Stimulated activated CD4-positive, alpha-beta T cell treated with anti-CD3 and anti-CD28 coated beads, TNF-alpha, amount 100 ng/mL, for 24 hours (primary cell): ENCODE measurements around the gene HPS4.
"Not testable (repeated sequence)": the region's sequence is repeated elsewhere in the genome, so short reads cannot be mapped to it uniquely, and the experiment has no call there.

ENCODE experiments used
- DNase-seq, 3 experiments: peaks; one replicate each; pipeline ENCODE4 v3.0.0-alpha.2; 2020; ENCODE audit warnings: low read depth in 3 of 3

HPS4 gene

DNA sequence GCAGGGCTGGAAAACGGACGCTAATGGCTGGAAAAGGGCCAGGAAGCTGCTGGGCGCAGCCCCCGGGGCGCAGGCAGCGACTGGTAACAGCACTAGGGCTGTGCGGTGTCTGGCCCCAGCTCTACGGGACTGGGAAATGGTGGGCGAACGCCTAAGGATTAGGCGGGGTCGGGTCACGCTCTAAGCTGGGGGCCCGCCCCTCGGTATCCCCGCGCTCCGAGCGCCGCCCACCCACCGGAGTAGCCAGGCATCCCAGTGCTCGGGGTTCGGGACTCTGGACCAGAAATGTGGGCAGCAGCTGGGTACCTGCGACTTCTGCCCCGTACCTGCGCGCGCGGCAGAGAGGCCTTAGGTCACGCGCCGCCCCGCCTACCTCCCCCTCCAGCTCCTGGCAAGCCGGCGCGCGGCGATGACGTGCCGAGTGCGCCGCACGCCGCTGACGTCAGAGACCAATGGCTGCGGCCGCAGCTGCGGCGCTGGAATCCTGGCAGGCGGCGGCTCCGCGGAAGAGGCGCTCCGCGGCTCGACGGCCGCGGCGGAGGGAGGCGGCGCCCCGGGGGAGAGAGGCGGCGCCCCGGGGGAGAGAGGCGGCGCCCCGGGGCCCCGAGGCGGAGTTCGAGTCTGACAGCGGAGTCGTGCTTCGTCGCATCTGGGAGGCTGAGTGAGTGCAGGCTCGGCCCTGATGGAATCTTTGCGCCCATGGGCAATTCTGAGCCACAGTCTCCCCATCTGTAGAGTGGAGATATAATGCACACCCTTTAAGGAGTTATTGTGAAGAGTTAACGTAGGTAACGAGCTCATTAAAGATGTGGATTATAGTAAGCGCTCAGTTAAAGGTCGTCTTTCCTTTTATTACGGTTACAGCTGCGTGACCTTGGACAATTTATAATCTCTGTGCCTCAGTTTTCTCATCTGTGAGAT is at the start of gene HPS4, which contains the start of gene SRRD:
Gene HPS4 (minus strand): TSS at position 345 of the 921 bp plus-strand sequence. CDS start 2,021 bp downstream, outside the sequence.
Gene SRRD (plus strand): TSS at position 439 of the 921 bp plus-strand sequence. CDS start 14 bp downstream, at position 453.
- peak; percentile 86 to 91 (median 89) for DNase-seq

- no peak for DNase-seq
These were observed 45.8 kb upstream of the HPS4 start for GRCh38 chr22:26529345-26529744.

GRCh38 chr22:26528518-26528917 is 44.9 kb upstream of the HPS4 start:
- DNase-seq: not testable (repeated sequence)

- no peak for DNase-seq
These were observed 44.2 kb upstream of the HPS4 start for GRCh38 chr22:26527574-26528465.

- no peak for DNase-seq
These were observed 43.6 kb upstream of the HPS4 start for GRCh38 chr22:26527167-26527566.

DNA sequence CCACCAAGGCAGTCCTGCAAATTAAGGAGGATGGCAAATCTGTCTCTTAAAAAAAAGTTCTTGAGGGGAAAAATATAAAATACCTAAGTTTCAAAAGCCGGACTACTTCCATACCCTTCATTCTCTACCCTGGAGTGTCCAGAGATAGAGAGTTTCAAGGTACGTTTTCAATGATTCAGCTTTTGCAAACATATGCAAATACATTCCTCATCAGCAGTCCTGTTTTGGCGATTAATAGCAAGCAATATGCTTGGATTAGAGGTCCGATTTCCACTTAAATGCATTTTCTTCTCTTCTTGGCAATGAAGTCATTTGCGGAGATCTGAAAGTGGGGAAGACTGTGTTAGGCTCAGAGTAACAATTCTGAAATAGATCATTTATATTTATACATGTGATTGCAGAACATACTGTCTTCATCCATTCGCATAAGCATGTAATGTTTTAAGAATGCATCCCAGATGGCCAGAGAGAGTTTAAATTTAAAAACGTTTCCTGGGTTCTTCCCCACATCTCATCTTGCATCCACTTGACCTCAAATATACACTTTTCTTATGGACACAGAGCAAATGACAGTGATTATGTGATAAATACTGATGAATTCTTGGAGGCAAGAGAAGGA is 42.5 kb upstream of the HPS4 start:
- no peak for DNase-seq

- no peak for DNase-seq
These were observed 41.3 kb upstream of the HPS4 start for GRCh38 chr22:26524870-26525269.

DNA sequence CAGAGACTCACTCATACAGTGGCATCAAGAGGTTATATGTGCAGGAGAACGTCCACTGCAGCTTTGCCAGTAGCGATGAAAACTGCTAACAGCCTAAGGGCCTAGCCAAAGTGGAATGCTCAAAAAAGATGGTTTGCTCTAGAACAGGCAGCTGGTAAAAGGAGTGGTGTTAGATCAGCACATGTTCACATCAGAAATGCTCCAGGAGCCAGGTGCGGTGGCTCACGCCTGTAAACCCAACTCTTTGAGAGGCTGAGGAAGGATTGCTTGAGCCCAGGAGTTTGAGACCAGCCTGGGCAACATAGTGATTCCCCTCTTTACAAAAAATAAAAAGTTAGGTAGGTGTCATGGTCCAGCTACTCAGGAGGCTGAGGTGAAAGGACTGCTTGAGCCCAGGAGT is 39.0 kb upstream of the HPS4 start:
- DNase-seq: no peak

- DNase-seq: no peak
These were observed 38.4 kb upstream of the HPS4 start for GRCh38 chr22:26522012-26522411.

GRCh38 chr22:26517429-26517828 is 33.8 kb upstream of the HPS4 start:
- DNase-seq: no peak

- no peak for DNase-seq
These were observed 32.9 kb upstream of the HPS4 start for GRCh38 chr22:26516503-26516902.

DNA sequence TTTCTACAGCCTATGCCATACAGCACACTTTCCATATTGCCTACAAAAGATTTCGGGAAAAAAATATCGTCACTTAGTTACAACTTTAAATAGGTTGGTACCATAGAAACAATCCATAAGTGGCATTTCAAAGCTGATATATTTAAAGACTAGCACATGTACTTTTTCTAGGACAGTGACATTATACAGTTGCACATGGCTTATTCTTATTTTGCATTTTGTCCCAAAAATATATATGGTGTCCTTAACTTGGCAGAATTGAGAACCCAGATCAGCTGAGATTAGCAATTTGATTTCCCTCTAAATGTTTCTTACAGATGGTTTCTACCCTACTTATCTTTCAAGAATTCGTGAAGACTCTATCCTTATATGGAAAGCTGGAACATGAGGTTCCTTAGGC is 32.3 kb upstream of the HPS4 start:
- DNase-seq: no peak

DNA sequence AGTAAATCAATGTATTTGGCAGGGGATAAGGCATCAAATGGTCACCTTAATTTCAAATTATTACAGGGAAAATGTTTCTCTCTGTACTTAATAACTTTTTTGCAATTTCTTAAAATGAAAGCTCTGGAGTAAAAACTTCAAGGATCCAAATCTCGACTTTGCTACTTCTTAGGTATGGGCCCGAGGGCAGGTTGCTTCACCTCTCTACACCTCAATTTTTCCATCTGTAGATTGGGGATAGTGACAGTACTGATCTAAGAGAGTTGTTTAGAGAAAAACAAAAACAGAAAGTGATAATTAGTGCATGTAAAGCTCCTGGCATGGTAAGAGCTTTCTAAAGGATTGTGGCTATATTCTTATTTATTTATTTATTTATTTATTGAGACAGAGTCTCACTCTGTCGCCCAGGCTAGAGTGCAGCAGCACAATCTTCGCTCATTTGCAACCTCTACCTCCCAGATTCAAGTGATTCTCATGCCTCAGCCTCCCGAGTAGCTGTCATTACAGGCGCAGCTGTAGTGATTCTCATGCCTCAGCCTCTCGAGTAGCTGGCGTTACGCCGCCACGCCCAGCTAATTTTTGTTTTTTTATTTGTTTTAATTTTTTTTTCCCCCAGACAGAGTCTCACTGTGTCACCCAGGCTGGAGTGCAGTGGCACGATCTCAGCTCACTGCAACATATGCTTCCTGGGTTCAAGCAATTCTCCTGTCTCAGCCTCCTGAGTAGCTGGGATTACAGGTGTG is 31.0 kb upstream of the HPS4 start:
- no peak for DNase-seq

DNA sequence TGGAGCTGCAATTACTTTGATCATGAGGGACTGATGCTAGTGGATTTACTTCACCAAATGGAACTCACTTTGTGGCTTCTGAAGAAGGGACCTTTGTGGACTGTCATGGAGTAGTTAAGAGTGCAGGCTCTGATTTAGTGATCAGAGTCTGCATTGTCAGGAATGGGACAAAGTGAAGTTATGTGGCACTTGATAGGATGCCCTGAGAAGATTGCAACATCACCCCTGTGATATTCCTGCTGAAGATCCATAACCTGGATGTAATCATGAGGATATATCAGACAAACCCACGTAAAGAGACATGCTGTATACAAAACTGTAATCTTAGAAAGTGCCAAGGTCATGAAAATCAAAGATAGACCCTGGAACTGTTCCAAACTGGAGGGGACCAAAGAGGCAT is 30.3 kb upstream of the HPS4 start:
- no peak for DNase-seq

- peak; percentile 88 to 94 (median 92) for DNase-seq
These were observed 28.7 kb upstream of the HPS4 start, which contains the start of gene TFIP11 for GRCh38 chr22:26512149-26512793. TFIP11 (minus strand) TSS chr22:26512473; CDS start chr22:26510272, 2,201 bp downstream.

DNA sequence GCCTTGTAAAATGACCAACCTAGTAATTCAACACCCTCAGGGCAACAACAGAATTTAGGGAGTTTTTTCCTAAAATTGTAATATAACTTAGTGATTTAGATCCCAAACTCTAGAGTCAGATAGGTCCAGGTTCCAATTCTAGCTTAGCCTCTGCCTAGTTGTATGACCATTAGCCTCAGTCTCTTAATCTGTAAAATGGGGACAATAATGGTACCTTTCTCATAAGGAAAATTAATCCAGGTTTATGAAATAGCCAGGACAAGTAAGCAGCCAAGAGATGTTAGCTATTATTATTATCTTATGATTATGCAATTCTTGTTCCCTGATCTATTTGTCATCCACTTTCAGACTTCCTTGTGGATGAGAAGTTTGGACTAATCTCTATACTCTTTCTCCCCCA is 24.6 kb upstream of the HPS4 start:
- DNase-seq: no peak

- no peak for DNase-seq
These were observed 20.2 kb upstream of the HPS4 start for GRCh38 chr22:26503758-26504157.

- DNase-seq: peak in 1 of 3 experiments; percentile 33
These were observed 19.3 kb upstream of the HPS4 start for GRCh38 chr22:26502688-26503561.

DNA sequence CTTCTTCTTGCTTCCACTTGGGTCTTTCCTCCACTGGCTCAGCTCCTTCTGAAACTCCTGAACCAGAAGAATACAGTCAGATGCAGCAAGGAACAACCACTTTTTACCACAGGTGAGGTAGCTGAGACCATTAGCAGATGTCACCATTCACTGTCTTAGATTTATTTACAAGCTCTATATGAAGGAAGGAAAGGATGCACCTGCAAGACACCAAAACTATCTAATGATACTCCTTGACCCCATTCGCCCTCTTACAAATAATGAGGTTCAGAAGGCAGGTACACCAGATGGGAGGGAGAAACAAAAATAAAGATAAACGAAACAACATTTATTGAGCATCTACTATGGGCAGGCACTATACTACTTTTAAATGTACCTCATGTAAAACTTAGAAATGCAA is 18.4 kb upstream of the HPS4 start:
- DNase-seq: no peak
